KOPT-K1 (cell line): ENCODE measurements around the gene SHKBP1.
"Not testable (repeated sequence)": the region's sequence is repeated elsewhere in the genome, so short reads cannot be mapped to it uniquely, and the experiment has no call there.

Source experiments
- H3K27ac ChIP-seq: fragments of 200-600 bp; sonication (generic); 2 replicates; pipeline ENCODE4 v1.5.1; 2016; ENCODE audit warnings: antibody characterized with exemption, mild to moderate bottlenecking, low read depth, low read length; ENCODE audit not compliant: poor library complexity, severe bottlenecking
- H3K36me3 ChIP-seq: fragments of 200-600 bp; sonication (generic); 2 replicates; pipeline ENCODE4 v1.5.1; 2017; ENCODE audit warnings: antibody characterized with exemption, mild to moderate bottlenecking, low read length, moderate library complexity; ENCODE audit not compliant: insufficient read depth
- H3K9me3 ChIP-seq: fragments of 200-600 bp; sonication (generic); 2 replicates; pipeline ENCODE4 v1.5.1; 2017; ENCODE audit warnings: antibody characterized with exemption, low read length, mild to moderate bottlenecking; ENCODE audit not compliant: insufficient read depth, poor library complexity, severe bottlenecking

SHKBP1 gene

DNA sequence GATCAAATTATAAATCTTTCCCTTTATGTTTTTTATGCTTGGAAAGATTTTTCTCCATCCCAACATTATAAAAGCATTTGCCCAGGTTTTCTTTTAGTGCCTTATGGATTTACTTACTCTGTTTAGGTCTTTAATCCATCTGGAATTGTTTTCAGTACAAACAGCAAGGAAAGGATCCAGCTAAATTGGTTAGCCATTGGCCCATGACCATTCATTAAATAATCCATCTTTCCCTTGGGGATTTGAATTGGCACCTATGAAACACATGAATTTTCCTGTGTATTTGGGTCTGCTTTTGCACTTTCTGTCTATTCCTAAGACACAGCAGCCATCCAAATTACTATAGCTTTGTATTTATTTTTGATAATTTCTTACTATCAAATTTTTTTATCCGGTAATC, 28.8 kb upstream of the SHKBP1 start:
- Histone ChIP-seq H3K36me3 (no peaks in the 10 kb centered on the region), H3K9me3 (peaks cover 6% of the 10 kb centered on the region), H3K27ac (no peak overlapping the region)

DNA sequence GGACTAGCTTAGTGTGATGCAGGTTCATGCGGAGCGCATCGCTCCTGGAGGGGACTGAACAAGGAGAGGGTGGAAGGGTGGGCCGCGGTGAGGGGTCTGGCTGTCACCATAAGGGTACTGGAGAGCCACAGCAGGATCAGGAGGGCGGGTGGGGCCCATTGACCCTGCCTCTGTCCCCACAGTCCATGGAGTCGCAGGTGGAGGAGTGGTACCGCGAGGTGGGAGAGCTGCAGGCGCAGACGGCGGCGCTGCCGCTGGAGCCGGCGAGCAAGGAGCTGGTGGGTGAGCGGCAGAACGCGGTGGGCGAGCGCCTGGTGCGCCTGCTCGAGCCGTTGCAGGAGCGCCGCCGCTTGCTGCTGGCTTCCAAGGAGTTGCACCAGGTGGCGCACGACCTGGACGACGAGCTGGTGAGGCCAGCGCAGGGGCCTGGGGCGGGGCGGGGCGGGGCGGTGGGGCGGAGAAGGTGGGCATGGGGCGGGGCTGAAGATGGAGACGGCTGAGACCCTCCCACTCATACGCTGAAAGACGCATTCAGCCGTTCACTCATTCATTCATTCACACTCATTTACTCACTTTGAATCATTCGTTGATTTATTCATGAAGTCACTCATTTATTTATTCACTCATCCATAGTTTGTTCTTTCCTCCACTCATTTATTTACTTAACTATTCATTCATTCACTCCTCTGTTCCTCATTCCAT, 27.5 kb upstream of the SHKBP1 start:
- H3K36me3 ChIP-seq, result no peaks in the 10 kb centered on the region
- H3K27ac ChIP-seq, result no peak overlapping the region
- H3K9me3 ChIP-seq, result peaks cover 6% of the 10 kb centered on the region

DNA sequence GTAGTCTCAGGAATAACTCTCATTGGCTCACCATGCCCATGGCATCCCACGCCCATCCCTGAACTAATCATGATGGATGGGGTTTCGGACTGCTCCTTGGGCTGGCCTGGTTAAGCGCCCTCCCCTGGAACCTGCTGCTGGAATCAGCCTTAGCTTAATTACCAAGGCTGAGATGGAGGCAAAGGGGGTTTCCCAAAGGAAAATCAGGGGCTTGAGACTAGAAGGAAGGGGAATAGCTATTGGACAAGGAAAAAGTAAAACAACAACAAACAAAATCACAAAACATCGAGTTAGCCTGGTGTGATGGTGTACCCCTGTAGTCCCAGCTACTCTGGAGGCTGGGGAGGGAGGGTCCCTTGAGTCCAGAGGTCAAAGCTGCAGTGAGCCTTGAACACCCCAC, 25.7 kb upstream of the SHKBP1 start:
- H3K27ac ChIP-seq, result no peak overlapping the region
- H3K36me3 ChIP-seq, result no peaks in the 10 kb centered on the region
- peaks cover 6% of the 10 kb centered on the region for H3K9me3 ChIP-seq

DNA sequence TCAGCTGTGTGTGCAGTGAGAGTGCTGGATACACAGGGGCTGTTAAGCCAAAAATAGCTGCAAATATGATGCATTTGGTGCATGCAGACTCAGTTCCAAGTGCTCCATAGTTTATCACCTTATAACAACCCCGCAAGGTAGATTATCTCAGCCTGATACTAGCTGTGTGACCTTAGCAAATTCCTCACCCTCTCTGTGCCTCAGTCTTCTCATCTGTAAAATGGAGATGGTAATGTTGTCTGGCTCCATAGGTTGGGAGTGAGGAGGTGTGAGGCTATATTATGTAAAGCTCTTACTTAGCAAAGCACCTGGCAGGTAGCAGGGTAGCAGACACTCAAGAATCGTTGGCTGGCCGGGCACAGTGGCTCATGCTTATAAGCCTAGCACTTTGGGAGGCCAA, 23.8 kb upstream of the SHKBP1 start:
- H3K27ac ChIP-seq, result no peak overlapping the region
- no peaks in the 10 kb centered on the region for H3K36me3 ChIP-seq
- no peaks in the 10 kb centered on the region for H3K9me3 ChIP-seq

DNA sequence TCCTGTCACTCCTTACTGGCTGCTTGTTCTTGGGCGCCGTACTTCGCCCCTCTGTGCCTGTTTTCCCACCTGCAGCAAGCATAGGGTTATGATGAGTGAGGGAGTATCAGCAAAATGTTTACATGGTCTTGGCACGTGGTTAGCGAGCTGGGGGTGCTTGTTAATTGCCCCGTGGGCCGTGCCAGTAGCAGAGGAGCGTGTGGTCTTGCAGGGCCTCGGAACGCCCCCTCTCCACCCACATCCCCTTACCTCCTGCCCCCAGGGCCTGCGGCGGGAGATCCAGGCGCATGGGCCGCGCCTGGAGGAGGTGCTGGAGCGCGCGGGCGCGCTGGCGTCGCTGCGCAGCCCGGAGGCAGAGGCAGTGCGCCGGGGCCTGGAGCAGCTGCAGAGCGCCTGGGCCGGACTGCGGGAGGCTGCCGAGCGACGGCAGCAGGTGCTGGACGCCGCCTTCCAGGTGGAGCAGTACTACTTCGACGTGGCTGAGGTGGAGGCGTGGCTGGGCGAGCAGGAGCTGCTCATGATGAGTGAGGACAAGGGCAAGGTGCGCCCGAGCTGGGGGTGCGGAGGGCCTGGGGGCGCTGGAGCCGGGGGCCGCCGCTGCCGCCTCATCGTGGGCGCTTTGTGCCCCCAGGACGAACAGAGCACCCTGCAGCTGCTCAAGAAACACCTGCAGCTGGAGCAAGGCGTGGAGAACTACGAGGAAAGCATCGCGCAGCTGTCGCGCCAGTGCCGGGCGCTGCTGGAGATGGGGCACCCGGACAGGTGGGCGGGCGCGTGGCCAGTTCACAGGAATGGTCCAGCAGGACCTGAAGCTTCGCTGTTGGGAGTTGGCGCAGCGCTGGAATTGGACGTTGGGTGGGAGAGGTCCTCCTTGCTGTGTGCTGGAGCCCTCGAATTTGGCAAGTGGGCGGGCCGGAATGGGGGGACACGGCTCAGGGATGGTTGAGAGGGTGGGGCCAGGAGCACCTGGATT, 22.5 kb upstream of the SHKBP1 start:
- H3K9me3 ChIP-seq, result no peaks in the 10 kb centered on the region

DNA sequence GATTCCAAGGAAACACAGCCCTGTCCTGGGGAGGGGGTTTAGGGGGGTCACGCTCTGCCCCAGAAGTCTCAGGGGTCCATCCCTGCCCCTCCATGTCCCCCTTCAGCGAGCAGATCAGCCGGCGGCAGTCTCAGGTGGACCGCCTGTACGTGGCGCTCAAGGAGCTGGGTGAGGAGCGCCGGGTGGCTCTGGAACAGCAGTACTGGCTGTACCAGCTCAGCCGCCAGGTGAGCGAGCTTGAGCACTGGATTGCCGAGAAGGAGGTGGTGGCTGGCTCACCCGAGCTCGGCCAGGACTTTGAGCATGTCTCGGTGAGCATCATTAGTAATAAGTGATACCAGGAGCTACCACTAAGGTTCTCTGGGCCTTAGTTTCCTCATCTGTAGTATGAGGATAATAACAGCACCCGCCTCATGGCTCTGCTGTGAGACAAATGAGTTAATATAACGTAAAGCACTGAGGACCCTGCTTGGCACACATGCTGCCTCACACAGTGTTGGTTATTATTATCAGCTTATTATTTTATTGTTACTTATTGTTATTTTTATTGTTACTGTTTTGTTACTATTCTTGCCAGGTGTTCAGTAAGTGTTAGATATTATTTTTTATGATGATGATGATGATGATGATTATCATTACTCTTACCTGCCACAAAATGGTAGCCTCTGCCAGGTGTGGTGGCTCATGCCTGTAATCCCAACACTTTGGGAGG, 20.5 kb upstream of the SHKBP1 start:
- H3K36me3 ChIP-seq, result no peaks in the 10 kb centered on the region
- H3K27ac ChIP-seq, result no peak overlapping the region
- H3K9me3 ChIP-seq, result no peaks in the 10 kb centered on the region

More for the DNA sequence above, 22.5 kb upstream of the SHKBP1 start:
- H3K27ac ChIP-seq, result no peak overlapping the region
- H3K36me3 ChIP-seq, result no peaks in the 10 kb centered on the region

DNA sequence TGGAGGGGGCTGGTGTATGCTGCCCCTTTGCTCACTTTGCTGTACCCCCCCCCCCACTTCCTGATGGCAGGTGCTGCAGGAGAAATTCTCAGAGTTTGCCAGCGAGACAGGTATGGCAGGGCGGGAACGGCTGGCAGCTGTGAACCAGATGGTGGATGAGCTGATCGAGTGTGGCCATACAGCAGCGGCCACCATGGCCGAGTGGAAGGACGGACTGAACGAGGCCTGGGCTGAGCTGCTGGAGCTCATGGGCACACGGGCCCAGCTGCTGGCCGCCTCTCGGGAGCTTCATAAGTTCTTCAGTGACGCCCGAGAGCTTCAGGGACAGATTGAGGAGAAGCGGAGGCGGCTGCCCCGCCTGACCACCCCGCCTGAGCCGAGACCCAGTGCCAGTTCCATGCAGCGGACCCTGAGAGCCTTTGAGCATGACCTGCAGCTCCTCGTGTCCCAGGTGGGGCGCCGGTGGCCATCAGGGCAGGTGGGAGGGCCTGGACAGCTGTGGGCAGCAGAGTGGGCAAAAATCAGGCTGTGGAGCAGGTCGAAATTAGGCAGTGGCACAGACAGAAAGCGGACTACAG, 19.6 kb upstream of the SHKBP1 start:
- no peaks in the 10 kb centered on the region for H3K9me3 ChIP-seq
- H3K27ac ChIP-seq, result no peak overlapping the region
- no peaks in the 10 kb centered on the region for H3K36me3 ChIP-seq

DNA sequence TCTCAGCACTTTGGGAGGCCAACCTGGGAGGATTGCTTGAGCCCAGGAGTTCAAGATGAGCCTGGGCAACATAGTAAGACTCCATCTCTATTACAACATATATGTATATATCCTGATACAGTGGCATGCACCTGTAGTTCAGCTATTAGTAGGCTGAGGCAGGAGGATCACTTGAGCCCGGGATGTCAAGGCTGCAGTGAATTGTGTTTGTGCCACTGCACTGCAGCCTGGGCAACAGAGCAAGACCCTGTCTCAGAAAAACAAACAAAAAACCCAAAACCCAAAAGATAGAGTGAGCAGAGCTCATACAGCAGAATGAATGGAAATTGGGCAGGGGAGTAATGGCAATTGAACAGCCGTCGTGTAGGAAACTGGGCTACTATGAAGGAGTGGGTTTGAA, 17.3 kb upstream of the SHKBP1 start:
- H3K9me3 ChIP-seq, result no peaks in the 10 kb centered on the region
- H3K36me3 ChIP-seq, result no peaks in the 10 kb centered on the region
- H3K27ac ChIP-seq, result no peak overlapping the region

DNA sequence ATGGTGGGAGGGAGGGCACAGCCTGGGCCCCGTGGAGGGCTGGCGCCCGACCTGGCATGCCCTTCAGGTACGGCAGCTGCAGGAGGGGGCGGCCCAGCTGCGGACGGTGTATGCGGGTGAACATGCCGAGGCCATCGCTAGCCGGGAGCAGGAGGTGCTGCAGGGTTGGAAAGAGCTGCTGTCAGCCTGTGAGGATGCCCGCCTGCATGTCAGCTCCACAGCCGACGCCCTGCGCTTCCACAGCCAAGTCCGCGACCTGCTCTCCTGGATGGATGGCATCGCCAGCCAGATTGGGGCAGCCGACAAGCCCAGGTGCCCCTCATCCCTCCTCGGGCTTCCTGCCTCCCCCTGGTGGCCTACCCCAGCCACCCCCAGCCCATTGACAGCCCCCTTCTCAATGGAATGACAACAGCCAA, 16.6 kb upstream of the SHKBP1 start:
- H3K9me3 ChIP-seq, result no peaks in the 10 kb centered on the region
- H3K36me3 ChIP-seq, result no peaks in the 10 kb centered on the region
- H3K27ac ChIP-seq, result no peak overlapping the region

DNA sequence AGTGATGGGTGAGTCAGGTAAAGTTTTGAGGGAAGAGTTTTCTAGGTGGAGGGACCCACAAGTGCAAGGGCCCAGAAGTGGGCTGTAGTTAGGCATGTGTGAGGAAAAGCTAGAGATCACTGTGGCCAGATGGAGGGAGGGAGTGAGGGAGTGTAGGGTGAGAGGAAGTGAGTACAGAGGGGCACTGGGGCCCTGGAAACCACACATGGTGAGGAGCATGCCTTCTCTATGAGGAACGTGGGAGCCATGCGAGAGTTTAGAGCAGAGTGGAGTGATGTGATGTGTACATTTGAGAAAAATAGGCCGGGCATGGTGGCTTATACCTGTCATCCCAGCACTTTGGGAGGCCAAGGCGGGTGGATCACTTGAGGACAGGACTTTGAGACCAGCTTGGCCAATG, 14.7 kb upstream of the SHKBP1 start:
- Histone ChIP-seq H3K9me3 (no peaks in the 10 kb centered on the region), H3K36me3 (no peaks in the 10 kb centered on the region), H3K27ac (no peak overlapping the region)

DNA sequence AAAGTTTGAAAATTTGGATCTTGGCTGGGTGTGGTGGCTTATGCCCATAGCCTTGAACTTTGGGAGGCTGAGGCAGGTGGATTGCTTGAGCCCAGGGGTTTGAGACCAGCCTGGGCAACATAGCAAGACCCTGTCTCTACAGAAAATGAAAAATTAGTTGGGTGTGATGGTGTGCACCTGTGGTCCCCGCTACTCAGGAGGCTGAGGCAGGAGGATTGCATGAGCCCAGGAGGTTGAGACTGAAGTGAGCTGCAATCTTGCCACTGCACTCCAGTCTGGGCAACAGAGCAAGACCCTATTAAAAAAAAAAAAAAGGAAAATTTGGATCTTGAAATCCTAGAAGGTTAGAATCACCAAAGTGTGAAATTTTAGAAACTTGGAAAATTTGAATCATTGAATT, 12.1 kb upstream of the SHKBP1 start:
- H3K9me3 ChIP-seq, H3K27ac ChIP-seq, H3K36me3 ChIP-seq: not testable (repeated sequence)

DNA sequence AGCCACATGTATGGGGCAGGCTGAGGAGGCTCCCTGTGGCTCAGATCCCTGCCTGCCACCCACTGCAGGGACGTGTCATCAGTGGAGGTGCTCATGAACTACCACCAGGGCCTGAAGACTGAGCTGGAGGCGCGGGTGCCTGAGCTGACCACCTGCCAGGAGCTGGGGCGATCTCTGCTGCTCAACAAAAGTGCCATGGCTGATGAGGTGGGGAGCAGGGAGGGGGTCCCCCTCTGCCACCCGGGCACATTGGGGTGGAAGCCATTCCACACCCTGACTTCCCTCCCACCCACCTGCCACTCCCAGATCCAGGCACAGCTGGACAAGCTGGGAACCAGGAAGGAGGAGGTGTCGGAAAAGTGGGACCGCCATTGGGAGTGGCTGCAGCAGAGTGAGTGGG, 11.3 kb upstream of the SHKBP1 start:
- no peaks in the 10 kb centered on the region for H3K36me3 ChIP-seq
- no peaks in the 10 kb centered on the region for H3K9me3 ChIP-seq
- no peak overlapping the region for H3K27ac ChIP-seq

DNA sequence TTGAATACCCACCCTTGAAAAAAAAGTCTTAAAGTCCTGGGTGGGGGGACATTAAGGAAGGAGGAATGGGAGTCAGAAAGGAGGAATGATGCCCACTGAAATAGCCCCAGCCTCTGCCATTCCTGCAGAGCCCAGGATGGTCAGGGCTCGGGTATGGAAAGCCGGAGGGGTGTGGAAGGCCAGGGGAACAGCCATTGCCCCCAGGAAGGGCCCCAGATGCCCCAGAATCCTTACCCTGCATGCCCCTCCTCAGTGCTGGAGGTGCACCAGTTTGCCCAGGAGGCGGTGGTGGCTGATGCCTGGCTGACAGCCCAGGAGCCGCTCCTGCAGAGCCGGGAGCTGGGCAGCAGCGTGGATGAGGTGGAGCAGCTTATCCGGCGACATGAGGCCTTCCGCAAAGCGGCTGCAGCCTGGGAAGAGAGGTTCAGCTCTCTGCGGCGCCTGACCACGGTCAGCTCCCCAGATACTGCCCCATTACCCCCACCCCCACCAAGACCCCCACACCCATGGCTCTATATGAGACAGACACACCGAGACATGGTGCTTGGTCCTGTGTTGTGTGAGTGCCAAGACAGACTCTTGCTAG, 10.7 kb upstream of the SHKBP1 start:
- no peaks in the 10 kb centered on the region for H3K36me3 ChIP-seq
- no peaks in the 10 kb centered on the region for H3K9me3 ChIP-seq
- no peak overlapping the region for H3K27ac ChIP-seq

DNA sequence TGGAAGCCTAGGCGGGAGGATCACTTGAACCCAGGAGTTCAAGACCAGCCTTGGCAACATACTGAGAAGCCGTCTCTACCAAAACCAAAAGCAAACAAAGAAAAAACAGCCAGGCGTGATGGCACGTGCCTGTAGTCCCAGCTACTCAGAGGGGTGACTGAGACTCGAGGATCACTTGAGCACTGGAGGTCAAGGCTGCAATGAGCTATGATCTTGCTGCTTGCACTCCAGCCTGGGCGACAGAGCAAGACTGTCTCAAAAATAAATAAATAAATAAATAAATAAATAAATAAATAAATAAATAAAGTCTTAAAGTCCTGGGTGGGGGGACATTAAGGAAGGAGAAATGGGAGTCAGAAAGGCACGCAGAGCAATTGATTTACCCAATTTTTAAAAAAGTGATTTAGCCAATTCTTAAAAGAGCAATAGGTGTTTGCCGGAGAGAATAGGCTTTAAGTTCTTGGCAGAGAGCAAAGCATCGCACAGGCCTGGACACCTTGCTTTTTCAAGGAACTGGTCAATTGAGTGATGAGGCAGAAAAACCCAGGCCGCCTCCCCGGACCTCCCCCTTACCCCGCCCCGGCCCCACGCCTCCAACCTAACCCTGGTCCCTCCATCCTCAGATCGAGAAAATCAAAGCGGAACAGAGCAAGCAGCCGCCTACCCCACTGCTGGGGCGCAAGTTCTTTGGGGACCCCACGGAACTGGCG, 9.5 kb upstream of the SHKBP1 start:
- Histone ChIP-seq H3K9me3 (no peaks in the 10 kb centered on the region), H3K36me3 (no peaks in the 10 kb centered on the region), H3K27ac (no peak overlapping the region)
